Neural progenitor cell (in vitro differentiated cells): Measurements from ENCODE around the gene PPARG. TPM values are rescaled to one million over a fixed set of nuclear protein-coding genes. Genes with fewer than 3 reads are reported as not detected.

Experiments used
- DNase-seq: peaks from one replicate; pipeline ENCODE4 v3.0.0-alpha.2; 2016; ENCODE audit warnings: low spot score
- H2AFZ ChIP-seq: fragments of 200-600 bp; sonication (generic); replicated peaks from 2 replicates; pipeline ENCODE4 v1.6.1; 2016; ENCODE audit warnings: antibody characterized with exemption
- H3F3A ChIP-seq: fragments of 200-600 bp; sonication (generic); 2 replicates; pipeline ENCODE4 v1.6.1; 2016; ENCODE audit warnings: antibody characterized with exemption, low read depth
- H3K27ac ChIP-seq: fragments of 200-600 bp; sonication (generic); 2 replicates; pipeline ENCODE4 v1.5.1; 2016; ENCODE audit warnings: mild to moderate bottlenecking
- H3K27me3 ChIP-seq: fragments of 200-600 bp; sonication (generic); 2 replicates; pipeline ENCODE4 v1.6.1; 2016; ENCODE audit warnings: mild to moderate bottlenecking, moderate library complexity
- H3K36me3 ChIP-seq: fragments of 200-600 bp; sonication (generic); 2 replicates; pipeline ENCODE4 v1.5.1; 2016
- H3K4me1 ChIP-seq: fragments of 200-600 bp; sonication (generic); 2 replicates; pipeline ENCODE4 v1.6.1; 2016; ENCODE audit warnings: mixed run types
- H3K4me2 ChIP-seq: fragments of 200-600 bp; sonication (generic); 2 replicates; pipeline ENCODE4 v1.6.1; 2016
- H3K4me3 ChIP-seq: fragments of 200-600 bp; sonication (generic); 2 replicates; pipeline ENCODE4 v1.5.1; 2016
- H3K79me2 ChIP-seq: fragments of 200-600 bp; sonication (generic); 2 replicates; pipeline ENCODE4 v1.6.1; 2016; ENCODE audit warnings: low read depth
- H3K9ac ChIP-seq: fragments of 200-600 bp; sonication (generic); 2 replicates; pipeline ENCODE4 v1.6.1; 2016
- H3K9me3 ChIP-seq: fragments of 200-600 bp; sonication (generic); 2 replicates; pipeline ENCODE4 v1.5.1; 2016; ENCODE audit warnings: low read depth
- H4K20me1 ChIP-seq: fragments of 200-600 bp; sonication (generic); 2 replicates; pipeline ENCODE4 v1.6.1; 2016; ENCODE audit warnings: low read depth
- H3K27ac Mint-ChIP-seq: 3 replicates; pipeline ENCODE4 v1.8.0; 2021; ENCODE audit warnings: mixed read lengths
- H3K27me3 Mint-ChIP-seq: 2 replicates; pipeline ENCODE4 v1.8.0; 2022; ENCODE audit warnings: low read depth, mild to moderate bottlenecking, inconsistent platforms, moderate library complexity, mixed read lengths; ENCODE audit not compliant: insufficient read depth
- H3K36me3 Mint-ChIP-seq: 3 replicates; pipeline ENCODE4 v1.8.0; 2021; ENCODE audit warnings: mixed read lengths
- H3K4me1 Mint-ChIP-seq: 3 replicates; pipeline ENCODE4 v1.8.0; 2021; ENCODE audit warnings: mixed read lengths
- H3K4me3 Mint-ChIP-seq: 3 replicates; pipeline ENCODE4 v1.8.0; 2021; ENCODE audit warnings: mild to moderate bottlenecking, moderate library complexity, mixed read lengths
- H3K9me3 Mint-ChIP-seq: 3 replicates; pipeline ENCODE4 v1.8.0; 2020; ENCODE audit warnings: mixed read lengths
- EZH2 ChIP-seq: fragments of 200-600 bp; sonication (generic); IDR thresholded peaks from 2 replicates; pipeline ENCODE4 v1.6.1; 2017; ENCODE audit warnings: antibody characterized with exemption, mild to moderate bottlenecking, moderate library complexity
- EZH2phosphoT487 ChIP-seq: fragments of 200-600 bp; sonication (generic); IDR thresholded peaks from 2 replicates; pipeline ENCODE4 v1.6.1; 2017; ENCODE audit warnings: antibody characterized with exemption
- total RNA-seq: library from RNA; depleted of rRNA; stranded (reverse); fragments of >200 nt; gene quantifications from 2 replicates; pipeline ENCODE4 v1.2.3, GENCODE V29; 2015; ENCODE audit warnings: low replicate concordance
- TF ChIP-seq, protein P1 (sequence below): fragments of 200-600 bp; sonication (generic); IDR thresholded peaks from 2 replicates; pipeline ENCODE4 v1.5.1; 2017; ENCODE audit warnings: antibody characterized with exemption, mild to moderate bottlenecking

Gene PPARG
- total RNA-seq, 1 donor from 2014 or later = not detected

GRCh38 chr3:12372741-12373280, 83.9 kb downstream of the PPARG start:
- no peak overlapping the region for H3K27ac Mint-ChIP-seq
- H3K4me3 Mint-ChIP-seq = no peak overlapping the region
- H3K27me3 Mint-ChIP-seq = no peaks in the 10 kb centered on the region
- Histone ChIP-seq H3K4me3 (no peak overlapping the region), H3K9me3 (no peaks in the 10 kb centered on the region), H3K36me3 (no peaks in the 10 kb centered on the region), H3K9ac (no peak overlapping the region), H3K79me2 (no peaks in the 10 kb centered on the region), H3K4me2 (no peak overlapping the region), H3K27me3 (peaks cover 8% of the 10 kb centered on the region), H2AFZ (no peak overlapping the region), H3K4me1 (no peaks in the 10 kb centered on the region), H3F3A (no peaks in the 10 kb centered on the region), H3K27ac (no peak overlapping the region), H4K20me1 (no peaks in the 10 kb centered on the region)
- H3K36me3 Mint-ChIP-seq = no peaks in the 10 kb centered on the region
- TF ChIP-seq EZH2phosphoT487 (no peak), EZH2 (no peak)
- TF ChIP-seq, protein P1, sequence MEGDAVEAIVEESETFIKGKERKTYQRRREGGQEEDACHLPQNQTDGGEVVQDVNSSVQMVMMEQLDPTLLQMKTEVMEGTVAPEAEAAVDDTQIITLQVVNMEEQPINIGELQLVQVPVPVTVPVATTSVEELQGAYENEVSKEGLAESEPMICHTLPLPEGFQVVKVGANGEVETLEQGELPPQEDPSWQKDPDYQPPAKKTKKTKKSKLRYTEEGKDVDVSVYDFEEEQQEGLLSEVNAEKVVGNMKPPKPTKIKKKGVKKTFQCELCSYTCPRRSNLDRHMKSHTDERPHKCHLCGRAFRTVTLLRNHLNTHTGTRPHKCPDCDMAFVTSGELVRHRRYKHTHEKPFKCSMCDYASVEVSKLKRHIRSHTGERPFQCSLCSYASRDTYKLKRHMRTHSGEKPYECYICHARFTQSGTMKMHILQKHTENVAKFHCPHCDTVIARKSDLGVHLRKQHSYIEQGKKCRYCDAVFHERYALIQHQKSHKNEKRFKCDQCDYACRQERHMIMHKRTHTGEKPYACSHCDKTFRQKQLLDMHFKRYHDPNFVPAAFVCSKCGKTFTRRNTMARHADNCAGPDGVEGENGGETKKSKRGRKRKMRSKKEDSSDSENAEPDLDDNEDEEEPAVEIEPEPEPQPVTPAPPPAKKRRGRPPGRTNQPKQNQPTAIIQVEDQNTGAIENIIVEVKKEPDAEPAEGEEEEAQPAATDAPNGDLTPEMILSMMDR = no peak
- H3K9me3 Mint-ChIP-seq = no peaks in the 10 kb centered on the region
- H3K4me1 Mint-ChIP-seq = no peaks in the 10 kb centered on the region
- no peak for DNase-seq

GRCh38 chr3:12375572-12375971, 86.7 kb downstream of the PPARG start:
- Mint-ChIP-seq H3K36me3 (no peaks in the 10 kb centered on the region), H3K9me3 (no peaks in the 10 kb centered on the region), H3K27me3 (no peaks in the 10 kb centered on the region), H3K4me1 (no peaks in the 10 kb centered on the region), H3K27ac (no peak overlapping the region), H3K4me3 (no peak overlapping the region)
- H3K27ac ChIP-seq = no peak overlapping the region
- TF ChIP-seq, protein P1 = no peak
- TF ChIP-seq EZH2 = no peak
- TF ChIP-seq EZH2phosphoT487 = no peak
- H3K36me3 ChIP-seq = no peaks in the 10 kb centered on the region
- H3F3A ChIP-seq = no peaks in the 10 kb centered on the region
- no peaks in the 10 kb centered on the region for H3K9me3 ChIP-seq
- no peaks in the 10 kb centered on the region for H4K20me1 ChIP-seq
- peaks cover 8% of the 10 kb centered on the region for H3K27me3 ChIP-seq
- H3K4me3 ChIP-seq = no peak overlapping the region
- no peaks in the 10 kb centered on the region for H3K79me2 ChIP-seq
- H3K4me2 ChIP-seq = no peak overlapping the region
- no peak overlapping the region for H2AFZ ChIP-seq
- H3K4me1 ChIP-seq = no peaks in the 10 kb centered on the region
- DNase-seq = no peak
- H3K9ac ChIP-seq = no peak overlapping the region

DNA sequence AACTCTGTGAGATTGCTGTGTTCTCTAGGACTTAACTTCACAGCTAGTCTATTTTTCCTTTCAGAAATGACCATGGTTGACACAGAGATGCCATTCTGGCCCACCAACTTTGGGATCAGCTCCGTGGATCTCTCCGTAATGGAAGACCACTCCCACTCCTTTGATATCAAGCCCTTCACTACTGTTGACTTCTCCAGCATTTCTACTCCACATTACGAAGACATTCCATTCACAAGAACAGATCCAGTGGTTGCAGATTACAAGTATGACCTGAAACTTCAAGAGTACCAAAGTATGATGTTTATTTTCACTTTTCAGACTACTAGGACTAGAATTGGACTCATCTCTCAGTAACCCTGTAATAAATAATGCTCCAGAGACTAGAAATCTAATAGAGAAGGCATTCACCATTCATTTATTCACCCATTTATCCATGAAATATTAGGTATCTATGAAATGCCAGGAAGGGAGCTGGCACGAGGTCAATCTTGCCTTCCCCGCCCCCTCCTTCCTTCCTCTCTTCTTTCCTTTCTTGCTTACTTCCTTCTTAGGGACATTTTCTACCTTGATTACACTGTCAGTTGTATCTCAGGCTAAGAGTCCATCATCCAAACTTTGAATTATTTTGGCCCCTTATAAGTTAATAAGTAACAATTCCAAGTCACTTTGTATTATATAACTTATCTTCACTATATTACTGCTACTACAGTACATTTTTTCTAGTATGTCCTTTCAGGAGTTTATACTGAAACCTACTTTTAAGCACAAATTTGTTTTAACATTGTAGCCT, 91.0 kb downstream of the PPARG start:
- TF ChIP-seq, protein P1 = no peak
- TF ChIP-seq EZH2phosphoT487 (no peak), EZH2 (no peak)
- Mint-ChIP-seq H3K27ac (no peak overlapping the region), H3K27me3 (no peaks in the 10 kb centered on the region), H3K4me3 (no peak overlapping the region), H3K36me3 (no peaks in the 10 kb centered on the region), H3K9me3 (no peaks in the 10 kb centered on the region), H3K4me1 (no peaks in the 10 kb centered on the region)
- no peaks in the 10 kb centered on the region for H3K79me2 ChIP-seq
- H3F3A ChIP-seq = no peaks in the 10 kb centered on the region
- no peak overlapping the region for H3K27ac ChIP-seq
- H3K4me3 ChIP-seq = no peak overlapping the region
- DNase-seq = no peak
- no peaks in the 10 kb centered on the region for H3K4me1 ChIP-seq
- no peaks in the 10 kb centered on the region for H3K36me3 ChIP-seq
- no peak overlapping the region for H2AFZ ChIP-seq
- no peaks in the 10 kb centered on the region for H3K9me3 ChIP-seq
- no peaks in the 10 kb centered on the region for H4K20me1 ChIP-seq
- no peak overlapping the region for H3K9ac ChIP-seq
- no peak overlapping the region for H3K4me2 ChIP-seq
- peaks cover 8% of the 10 kb centered on the region for H3K27me3 ChIP-seq
